ENCODE results near the gene PHF23. TPM values are rescaled to one million over a fixed set of nuclear protein-coding genes. Genes with fewer than 3 reads are reported as not detected.

PHF23 gene
- total RNA-seq, 1 donor from 2014 or later: 55.1 TPM

- intact Hi-C loops (cut with micrococcal nuclease): no loop called here
These were observed 31.2 kb downstream of the PHF23 start for GRCh38 chr17:7208027-7208571.

- intact Hi-C loops (cut with micrococcal nuclease): no loop called here
These were observed 31.9 kb downstream of the PHF23 start for GRCh38 chr17:7207120-7208001.

GRCh38 chr17:7205561-7205960 lies 33.7 kb downstream of the PHF23 start:
- intact Hi-C loops (cut with micrococcal nuclease): loop anchor here (1.0 kb wide), 2 partner anchors 9 to 47 kb away; partner anchors contain the start of gene ELP5

GRCh38 chr17:7204828-7205461 lies 34.3 kb downstream of the PHF23 start:
- intact Hi-C loops (cut with micrococcal nuclease): loop anchor here (1.0 kb wide), 2 partner anchors 9 to 47 kb away; partner anchors contain the start of gene ELP5

- intact Hi-C loops (cut with micrococcal nuclease): no loop called here
These were observed 34.9 kb downstream of the PHF23 start for GRCh38 chr17:7204336-7204735.

GRCh38 chr17:7203391-7203790 lies 35.9 kb downstream of the PHF23 start:
- intact Hi-C loops (cut with micrococcal nuclease): no loop called here

GRCh38 chr17:7196651-7197401 lies 42.4 kb downstream of the PHF23 start:
- intact Hi-C loops (cut with micrococcal nuclease): no loop called here

GRCh38 chr17:7195971-7196370 lies 43.3 kb downstream of the PHF23 start:
- intact Hi-C loops (cut with micrococcal nuclease): no loop called here

- intact Hi-C loops (cut with micrococcal nuclease): no loop called here
These were observed 46.9 kb downstream of the PHF23 start for GRCh38 chr17:7192271-7192937.

GRCh38 chr17:7191571-7192270 lies 47.5 kb downstream of the PHF23 start:
- intact Hi-C loops (cut with micrococcal nuclease): no loop called here

- intact Hi-C loops (cut with micrococcal nuclease): no loop called here
These were observed 48.2 kb downstream of the PHF23 start for GRCh38 chr17:7191069-7191468.

GRCh38 chr17:7190276-7190917 lies 48.9 kb downstream of the PHF23 start:
- intact Hi-C loops (cut with micrococcal nuclease): no loop called here

- intact Hi-C loops (cut with micrococcal nuclease): no loop called here
These were observed 53.0 kb downstream of the PHF23 start for GRCh38 chr17:7186241-7186640.

Other genes starting within 250 kb of the PHF23 start
- gene ALOX12, start 243.4 kb downstream of the PHF23 start, total RNA-seq: not detected in 2 replicates
- 138 and 139 TPM in 2 replicates for gene RNASEK, start 226.8 kb downstream of the PHF23 start, total RNA-seq
- 0.36 and 0.39 TPM in 2 replicates for gene BCL6B, start 216.4 kb downstream of the PHF23 start, total RNA-seq
- 19.5 and 19.9 TPM in 2 replicates for gene SLC16A13, start 203.4 kb downstream of the PHF23 start, total RNA-seq
- gene SLC16A11, start 195.4 kb downstream of the PHF23 start, total RNA-seq: 0.09 TPM in 2 replicates
- not detected in 2 replicates for gene CLEC10A, start 159.2 kb downstream of the PHF23 start, total RNA-seq
- gene ASGR2, start 124.6 kb downstream of the PHF23 start, total RNA-seq: not detected in 2 replicates
- 0.91 and 1.8 TPM in 2 replicates for gene ASGR1, start 60.1 kb downstream of the PHF23 start, total RNA-seq
- gene DLG4, start 19.6 kb downstream of the PHF23 start, total RNA-seq: 9.1 and 9.6 TPM in 2 replicates
- gene ACADVL, start 19.5 kb downstream of the PHF23 start, total RNA-seq: 340 and 346 TPM in 2 replicates
- 46.4 and 51.1 TPM in 2 replicates for gene DVL2, start 4.9 kb downstream of the PHF23 start, total RNA-seq
- gene GABARAP, start 3.0 kb upstream of the PHF23 start, total RNA-seq: 223 and 242 TPM in 2 replicates
- gene CTDNEP1, start 12.3 kb upstream of the PHF23 start, total RNA-seq: 170 and 179 TPM in 2 replicates
- gene ELP5, start 12.8 kb upstream of the PHF23 start, total RNA-seq: 56.5 and 57.8 TPM in 2 replicates
- 0.32 and 0.39 TPM in 2 replicates for gene CLDN7, start 23.0 kb upstream of the PHF23 start, total RNA-seq
- 0.07 TPM in 1 of 2 replicates, not detected in the other for gene SLC2A4, start 42.3 kb upstream of the PHF23 start, total RNA-seq
- gene YBX2, start 55.2 kb upstream of the PHF23 start, total RNA-seq: 1.3 and 1.4 TPM in 2 replicates
- 709 TPM in 2 replicates for gene EIF5A, start 68.2 kb upstream of the PHF23 start, total RNA-seq
- 78.5 and 83.2 TPM in 2 replicates for gene GPS2, start 75.9 kb upstream of the PHF23 start, total RNA-seq
- 38.5 and 44.1 TPM in 2 replicates for gene NEURL4, start 89.9 kb upstream of the PHF23 start, total RNA-seq
- 580 and 590 TPM in 2 replicates for gene ACAP1, start 97.1 kb upstream of the PHF23 start, total RNA-seq
- 8.2 TPM in 2 replicates for gene KCTD11, start 112.7 kb upstream of the PHF23 start, total RNA-seq
- not detected in 2 replicates for gene TMEM95, start 115.7 kb upstream of the PHF23 start, total RNA-seq
- gene TNK1, start 141.6 kb upstream of the PHF23 start, total RNA-seq: 1.2 and 1.4 TPM in 2 replicates
- gene PLSCR3, start 155.1 kb upstream of the PHF23 start, total RNA-seq: 141 and 147 TPM in 2 replicates
- 54.3 and 56.3 TPM in 2 replicates for gene TMEM256, start 164.6 kb upstream of the PHF23 start, total RNA-seq
- 1.2 TPM in 2 replicates for gene NLGN2, start 168.4 kb upstream of the PHF23 start, total RNA-seq
- gene SPEM1, start 180.9 kb upstream of the PHF23 start, total RNA-seq: not detected in 2 replicates
- gene SPEM2, start 186.2 kb upstream of the PHF23 start, total RNA-seq: not detected in 2 replicates
- not detected in 2 replicates for gene SPEM3, start 189.4 kb upstream of the PHF23 start, total RNA-seq
- gene TMEM102, start 196.0 kb upstream of the PHF23 start, total RNA-seq: 14.4 TPM in 2 replicates
- 5.6 and 5.8 TPM in 2 replicates for gene FGF11, start 200.1 kb upstream of the PHF23 start, total RNA-seq
- 11.0 and 11.4 TPM in 2 replicates for gene CHRNB1, start 205.6 kb upstream of the PHF23 start, total RNA-seq
- 21.6 and 22.3 TPM in 2 replicates for gene ZBTB4, start 240.2 kb upstream of the PHF23 start, total RNA-seq
- gene SLC35G6, start 242.0 kb upstream of the PHF23 start, total RNA-seq: not detected in 2 replicates
- gene POLR2A, start 244.9 kb upstream of the PHF23 start, total RNA-seq: 192 and 200 TPM in 2 replicates